ENCODE results near the gene FSTL4.

Gene FSTL4

DNA sequence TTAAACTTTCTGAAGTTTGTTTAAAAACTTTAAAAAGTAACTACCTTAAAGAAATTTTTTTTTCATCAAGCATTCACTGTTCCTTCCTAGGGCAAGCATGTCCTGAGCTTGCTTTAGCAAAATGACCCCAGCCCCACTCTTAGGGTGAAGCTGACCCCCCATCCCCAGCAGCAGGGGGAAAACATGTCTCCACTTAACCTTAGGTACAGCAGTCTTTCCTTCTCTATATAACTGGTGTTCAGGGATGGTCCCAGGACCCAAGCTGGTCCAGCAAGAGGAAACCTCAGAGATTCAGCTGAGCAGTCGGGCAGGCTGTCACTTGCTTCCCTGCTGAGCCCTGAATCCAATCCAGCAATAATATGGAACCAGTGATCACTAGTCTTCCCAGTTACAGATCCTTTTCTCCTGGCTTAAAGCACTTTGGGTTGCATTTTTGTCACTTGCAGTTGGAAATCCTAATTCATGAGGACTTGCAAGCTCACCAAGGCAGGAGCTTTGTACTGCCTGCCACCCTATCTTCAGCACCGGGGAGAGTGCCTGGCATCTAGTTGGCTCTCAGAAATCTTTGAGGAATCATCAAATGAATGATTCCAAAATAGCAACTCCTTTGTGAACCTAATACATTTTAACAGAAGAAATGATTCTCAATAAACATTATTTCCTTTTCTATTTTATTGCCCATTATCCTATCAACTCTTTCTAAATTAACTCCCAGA, 91.2 kb downstream of the FSTL4 start:
- no peak for DNase-seq (ENCODE audit: low spot score in 2 of 2)
- no peak overlapping the region for H3K27ac Mint-ChIP-seq
- no peaks in the 10 kb centered on the region for H3K9me3 Mint-ChIP-seq
- ATAC-seq = no peak
- no peaks in the 10 kb centered on the region for H3K4me1 Mint-ChIP-seq
- no peaks in the 10 kb centered on the region for H3K36me3 Mint-ChIP-seq
- H3K4me3 Mint-ChIP-seq = no peak overlapping the region

DNA sequence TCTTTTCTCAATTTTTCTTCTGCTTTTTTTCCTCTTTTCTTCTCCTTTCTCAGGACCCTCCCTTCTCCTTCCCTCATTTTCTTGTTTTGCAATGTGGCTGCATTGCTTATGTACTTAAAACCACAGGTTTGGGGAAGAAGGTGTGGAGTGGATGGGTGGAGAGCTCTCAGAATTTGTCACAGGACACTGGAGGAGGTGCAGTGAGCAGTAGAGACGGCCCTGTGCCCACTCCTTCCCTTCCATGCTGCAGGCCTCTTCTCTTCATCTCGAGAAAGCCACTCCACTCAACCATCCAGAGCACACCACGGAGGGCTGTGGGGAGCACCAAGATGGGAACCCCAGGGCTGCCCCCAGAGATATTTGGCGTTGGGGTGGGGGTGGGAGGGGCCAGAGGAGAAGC, 92.3 kb downstream of the FSTL4 start:
- Mint-ChIP-seq H3K4me1 (no peaks in the 10 kb centered on the region), H3K9me3 (no peaks in the 10 kb centered on the region), H3K36me3 (no peaks in the 10 kb centered on the region), H3K4me3 (no peak overlapping the region), H3K27ac (no peak overlapping the region)
- ATAC-seq (peak; percentile 21), DNase-seq (ENCODE audit: low spot score in 2 of 2) (no peak)

DNA sequence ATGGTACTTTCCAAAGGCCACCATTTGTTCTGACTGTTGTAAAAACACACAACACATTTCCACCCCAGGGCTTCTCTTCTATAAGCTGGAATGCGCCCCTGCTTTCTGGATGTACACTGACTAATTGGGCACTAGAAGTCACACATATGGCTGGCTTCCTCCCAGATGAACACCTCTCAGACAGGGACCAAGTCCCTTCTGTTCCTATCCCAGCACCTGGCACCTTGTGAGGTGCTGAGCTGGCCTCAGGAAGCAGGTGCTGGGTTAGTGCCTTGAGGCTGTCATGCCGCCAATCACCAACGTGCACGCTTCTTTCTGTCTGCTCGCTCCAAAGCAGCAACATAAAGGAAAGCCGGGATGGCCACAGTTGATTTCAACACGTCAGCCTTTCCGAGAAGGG, 93.2 kb downstream of the FSTL4 start:
- Mint-ChIP-seq H3K9me3 (no peaks in the 10 kb centered on the region), H3K27ac (no peak overlapping the region), H3K36me3 (no peaks in the 10 kb centered on the region), H3K4me3 (no peak overlapping the region), H3K4me1 (no peaks in the 10 kb centered on the region)
- ATAC-seq (no peak), DNase-seq (ENCODE audit: low spot score in 2 of 2) (no peak)

DNA sequence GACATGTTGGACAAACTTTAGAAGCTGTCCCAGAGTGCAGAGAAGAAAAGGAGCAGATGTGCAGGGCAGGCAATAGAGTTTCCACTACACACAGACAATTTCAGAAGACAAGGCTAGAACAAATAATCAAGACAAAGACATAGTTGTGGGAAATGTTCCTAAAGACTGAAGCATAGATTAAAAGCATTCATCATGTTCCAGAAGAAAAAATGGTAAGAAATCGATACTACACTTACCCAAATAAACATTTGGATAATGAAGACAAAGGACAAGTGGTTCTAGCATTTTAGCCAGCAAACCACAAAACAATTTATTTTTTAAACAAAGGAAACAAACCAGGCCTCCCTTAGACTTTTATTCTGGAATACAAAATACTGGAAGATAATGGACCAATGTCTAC, 97.9 kb downstream of the FSTL4 start:
- H3K36me3 Mint-ChIP-seq = no peaks in the 10 kb centered on the region
- H3K9me3 Mint-ChIP-seq = no peaks in the 10 kb centered on the region
- H3K27ac Mint-ChIP-seq = no peak overlapping the region
- ATAC-seq (no peak), DNase-seq (ENCODE audit: low spot score in 2 of 2) (no peak)
- peaks cover 3% of the 10 kb centered on the region for H3K4me1 Mint-ChIP-seq
- no peak overlapping the region for H3K4me3 Mint-ChIP-seq

DNA sequence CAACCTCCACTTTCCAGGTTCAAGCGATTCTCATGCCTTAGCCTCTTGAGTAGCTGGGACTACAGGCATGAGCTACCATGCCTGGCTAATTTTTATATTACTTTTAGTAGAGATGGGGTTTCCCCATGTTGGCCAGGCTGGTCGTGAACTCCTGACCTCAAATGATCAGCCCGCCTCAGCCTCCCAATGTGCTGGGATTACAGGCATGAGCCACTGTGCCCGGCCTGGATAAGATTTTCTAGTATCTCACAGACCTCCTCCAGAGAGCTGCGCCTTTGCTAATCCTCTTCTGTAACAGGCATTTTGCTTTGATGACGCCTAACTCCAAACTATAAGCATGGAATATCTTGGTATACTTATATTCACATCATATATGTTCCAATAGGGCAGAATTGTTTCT, 99.4 kb downstream of the FSTL4 start:
- no peak for DNase-seq (ENCODE audit: low spot score in 2 of 2)
- H3K4me3 Mint-ChIP-seq = no peak overlapping the region
- H3K4me1 Mint-ChIP-seq = peaks cover 9% of the 10 kb centered on the region
- H3K27ac Mint-ChIP-seq = no peak overlapping the region
- no peaks in the 10 kb centered on the region for H3K9me3 Mint-ChIP-seq
- H3K36me3 Mint-ChIP-seq = no peaks in the 10 kb centered on the region
- no peak for ATAC-seq

DNA sequence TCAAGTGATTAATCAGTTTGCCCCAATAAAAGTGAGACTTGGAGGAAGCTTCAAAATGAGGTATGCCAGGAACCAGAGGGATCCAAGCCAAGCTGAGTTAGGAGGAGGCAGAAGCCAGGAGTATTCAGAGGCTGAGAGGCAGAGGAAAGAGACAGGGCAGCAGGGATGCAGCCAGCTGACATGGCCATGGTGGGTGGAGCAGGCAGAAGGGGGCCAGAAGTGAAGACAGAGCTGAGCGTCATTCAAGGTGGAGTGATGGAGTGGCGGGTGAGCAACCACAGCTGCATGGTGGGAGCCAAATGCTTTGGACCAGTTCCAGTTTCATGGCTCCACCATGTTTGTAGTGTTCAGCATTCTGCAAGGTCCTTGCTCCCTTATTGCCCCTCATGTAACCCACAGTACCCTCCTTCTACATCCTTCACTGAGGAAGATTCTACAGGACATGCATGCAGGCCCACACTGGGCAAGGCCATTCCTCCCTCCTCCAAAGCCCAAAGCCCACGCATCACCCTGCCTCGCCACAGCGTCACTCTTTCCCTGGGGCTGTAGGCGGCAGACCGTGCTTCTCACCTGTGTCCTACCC, 100.6 kb downstream of the FSTL4 start:
- DNase-seq (ENCODE audit: low spot score in 2 of 2) (no peak), ATAC-seq (no peak)
- no peaks in the 10 kb centered on the region for H3K9me3 Mint-ChIP-seq
- no peak overlapping the region for H3K27ac Mint-ChIP-seq
- H3K36me3 Mint-ChIP-seq = no peaks in the 10 kb centered on the region
- H3K4me3 Mint-ChIP-seq = no peak overlapping the region
- H3K4me1 Mint-ChIP-seq = peaks cover 9% of the 10 kb centered on the region

DNA sequence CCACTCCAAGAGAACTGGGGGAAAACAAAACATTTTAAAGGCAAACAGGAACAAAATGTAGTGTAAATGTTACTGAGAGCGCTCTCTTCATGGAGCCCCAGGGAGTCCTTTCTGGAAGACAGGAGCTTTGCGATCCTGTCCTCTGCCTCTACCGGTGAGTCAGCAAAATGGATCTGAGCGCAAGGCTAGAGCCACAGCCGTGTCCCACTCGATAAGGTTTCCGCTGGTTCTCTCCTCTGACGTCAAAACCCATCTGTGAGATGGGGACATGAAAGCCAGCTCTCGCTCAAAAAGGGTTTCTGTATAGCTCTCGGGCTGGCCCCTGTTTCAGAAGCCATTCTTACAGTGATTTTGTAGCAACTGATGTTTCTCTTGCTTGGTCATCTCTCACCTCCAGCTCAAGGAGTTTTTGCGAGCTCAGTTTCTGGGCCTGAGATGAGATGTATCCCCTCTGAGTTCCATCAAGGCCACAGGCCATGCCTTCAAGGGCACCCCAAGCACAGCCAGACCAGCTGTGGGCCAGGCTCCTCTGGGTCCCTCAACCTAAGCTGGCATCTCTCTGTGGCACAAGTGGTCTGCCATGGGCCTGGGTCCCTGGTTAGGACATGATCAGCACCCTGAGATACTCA, 101.6 kb downstream of the FSTL4 start:
- DNase-seq (ENCODE audit: low spot score in 2 of 2) (no peak), ATAC-seq (no peak)
- Mint-ChIP-seq H3K4me3 (no peak overlapping the region), H3K9me3 (no peaks in the 10 kb centered on the region), H3K36me3 (no peaks in the 10 kb centered on the region), H3K4me1 (peaks cover 9% of the 10 kb centered on the region), H3K27ac (no peak overlapping the region)

DNA sequence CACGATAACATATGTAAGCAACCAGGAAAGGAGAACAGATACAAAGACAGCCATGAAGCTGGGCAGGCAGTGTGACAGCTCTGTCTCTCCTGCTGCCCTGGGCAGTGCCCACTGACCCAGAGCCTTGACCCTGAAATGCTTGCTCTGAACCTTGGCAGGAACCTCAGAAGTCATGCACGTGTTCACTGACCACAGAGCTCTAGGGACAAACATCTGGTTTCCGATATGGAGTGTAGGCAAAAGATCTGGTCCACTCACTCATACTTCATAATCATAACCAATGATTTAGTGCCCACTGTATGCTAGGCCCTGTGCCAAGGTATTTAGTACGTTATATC, 102.6 kb downstream of the FSTL4 start:
- no peak for DNase-seq (ENCODE audit: low spot score in 2 of 2)
- Mint-ChIP-seq H3K36me3 (no peaks in the 10 kb centered on the region), H3K4me3 (no peak overlapping the region), H3K9me3 (no peaks in the 10 kb centered on the region), H3K27ac (no peak overlapping the region), H3K4me1 (peaks cover 9% of the 10 kb centered on the region)
- ATAC-seq = no peak

DNA sequence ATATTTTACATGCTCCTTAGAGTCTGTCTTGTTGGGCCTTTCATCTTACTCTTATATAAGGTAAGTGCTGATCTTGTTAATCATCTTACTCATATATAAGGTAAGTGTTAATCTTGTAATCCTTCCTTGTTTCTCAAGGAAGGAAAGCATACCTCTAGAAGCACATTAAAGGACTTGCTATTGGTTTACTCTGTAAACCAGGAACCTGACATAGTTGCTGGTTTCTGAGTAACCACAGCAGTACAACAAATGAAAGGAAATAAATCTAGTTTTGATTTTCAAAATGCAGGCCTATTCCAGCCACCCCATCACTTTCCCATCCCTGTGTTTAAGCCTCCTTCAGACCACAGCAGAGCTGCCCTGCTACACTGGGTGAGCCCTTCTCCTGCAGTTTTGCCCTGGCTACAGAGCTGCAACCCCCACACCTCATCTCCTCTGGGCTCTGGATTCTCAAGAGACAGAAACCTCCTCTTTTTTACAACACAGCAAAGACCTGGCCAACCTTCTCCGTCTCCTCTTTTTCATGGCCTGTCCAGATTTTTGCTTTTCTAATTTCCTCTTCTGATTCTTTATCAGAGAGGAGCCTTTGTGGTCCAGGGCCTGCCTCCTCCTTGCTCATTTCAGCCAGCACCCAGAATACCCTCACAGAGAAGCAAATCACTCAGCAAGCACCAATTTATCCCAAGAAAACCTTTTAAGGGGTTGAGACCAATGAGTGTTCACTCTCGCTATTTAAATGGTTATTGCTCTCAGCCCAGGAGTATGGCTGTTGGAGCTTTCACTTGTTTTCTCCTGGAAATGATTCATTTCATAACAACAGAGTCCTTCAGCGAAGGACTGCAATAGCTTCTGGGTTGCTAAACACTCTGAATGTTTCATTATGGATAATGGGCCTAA, 103.2 kb downstream of the FSTL4 start:
- H3K36me3 Mint-ChIP-seq = no peaks in the 10 kb centered on the region
- H3K9me3 Mint-ChIP-seq = no peaks in the 10 kb centered on the region
- DNase-seq (ENCODE audit: low spot score in 2 of 2) (no peak), ATAC-seq (peak; percentile 42)
- H3K27ac Mint-ChIP-seq = peak overlapping the region; percentile 23
- peaks cover 9% of the 10 kb centered on the region for H3K4me1 Mint-ChIP-seq
- no peak overlapping the region for H3K4me3 Mint-ChIP-seq

DNA sequence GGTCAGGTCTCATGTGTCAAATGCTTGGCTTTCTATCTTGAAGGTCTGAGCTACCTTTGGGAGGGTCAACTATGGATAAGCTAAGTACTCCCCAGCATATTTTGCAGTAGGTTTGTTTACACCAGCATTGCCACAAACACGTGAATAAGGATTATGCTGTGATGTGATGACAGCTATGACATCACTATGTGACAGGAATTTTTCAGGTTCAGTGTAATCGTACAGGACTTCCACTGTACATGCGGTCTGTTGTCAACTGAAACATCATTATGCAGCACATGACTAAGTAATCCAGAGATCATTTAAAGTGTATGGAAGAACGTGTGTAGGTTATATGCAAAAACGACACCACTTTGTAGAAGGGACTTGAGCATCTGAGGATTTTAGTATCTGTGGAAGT, 104.0 kb downstream of the FSTL4 start:
- ATAC-seq = no peak
- H3K27ac Mint-ChIP-seq = no peak overlapping the region
- H3K4me3 Mint-ChIP-seq = no peak overlapping the region
- no peaks in the 10 kb centered on the region for H3K36me3 Mint-ChIP-seq
- DNase-seq (ENCODE audit: low spot score in 2 of 2) = no peak
- H3K9me3 Mint-ChIP-seq = no peaks in the 10 kb centered on the region
- H3K4me1 Mint-ChIP-seq = peaks cover 9% of the 10 kb centered on the region

DNA sequence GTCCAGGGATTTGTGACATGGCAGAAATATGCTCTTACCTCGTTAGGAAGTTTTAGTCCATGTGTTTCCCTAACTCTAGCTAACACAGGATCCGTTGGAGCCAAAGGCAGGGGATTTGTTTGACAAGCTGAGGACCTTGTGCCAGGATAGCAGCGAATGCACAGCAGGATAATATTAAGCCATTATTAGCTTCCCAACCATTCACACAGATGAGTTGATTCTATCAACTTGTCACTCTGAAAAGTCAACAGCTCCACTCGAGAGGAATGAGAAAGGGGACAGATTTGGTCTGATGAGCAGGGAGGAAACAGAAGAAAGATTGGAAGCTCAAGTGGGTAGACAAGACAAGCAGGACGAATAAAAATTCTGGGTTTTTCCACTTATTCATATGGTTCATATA, 106.2 kb downstream of the FSTL4 start:
- H3K27ac Mint-ChIP-seq = no peak overlapping the region
- no peak overlapping the region for H3K4me3 Mint-ChIP-seq
- ATAC-seq = no peak
- H3K36me3 Mint-ChIP-seq = no peaks in the 10 kb centered on the region
- DNase-seq (ENCODE audit: low spot score in 2 of 2) = no peak
- no peaks in the 10 kb centered on the region for H3K9me3 Mint-ChIP-seq
- peaks cover 9% of the 10 kb centered on the region for H3K4me1 Mint-ChIP-seq

DNA sequence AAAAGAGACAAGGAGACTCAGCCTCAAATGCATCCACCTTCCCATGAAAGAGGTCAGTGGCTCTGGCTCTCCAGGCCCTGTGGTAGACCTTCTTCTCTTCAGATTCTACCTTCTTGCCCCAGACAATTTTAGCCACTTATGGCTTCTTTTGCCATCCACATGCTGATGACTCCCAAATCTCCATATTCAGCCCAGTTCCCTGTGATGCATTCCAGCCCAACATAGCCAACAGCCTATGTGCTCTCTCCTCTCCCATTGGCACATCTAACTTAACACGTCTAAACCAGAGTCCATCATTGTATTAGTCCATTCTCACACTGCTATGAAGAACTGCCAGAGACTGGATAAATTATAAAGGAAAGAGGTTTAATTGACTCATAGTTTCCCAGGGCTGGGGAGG, 108.8 kb downstream of the FSTL4 start:
- no peak for ATAC-seq
- Mint-ChIP-seq H3K27ac (no peak overlapping the region), H3K4me3 (no peak overlapping the region), H3K36me3 (no peaks in the 10 kb centered on the region), H3K9me3 (no peaks in the 10 kb centered on the region), H3K4me1 (no peaks in the 10 kb centered on the region)
- DNase-seq (ENCODE audit: low spot score in 2 of 2) = no peak

DNA sequence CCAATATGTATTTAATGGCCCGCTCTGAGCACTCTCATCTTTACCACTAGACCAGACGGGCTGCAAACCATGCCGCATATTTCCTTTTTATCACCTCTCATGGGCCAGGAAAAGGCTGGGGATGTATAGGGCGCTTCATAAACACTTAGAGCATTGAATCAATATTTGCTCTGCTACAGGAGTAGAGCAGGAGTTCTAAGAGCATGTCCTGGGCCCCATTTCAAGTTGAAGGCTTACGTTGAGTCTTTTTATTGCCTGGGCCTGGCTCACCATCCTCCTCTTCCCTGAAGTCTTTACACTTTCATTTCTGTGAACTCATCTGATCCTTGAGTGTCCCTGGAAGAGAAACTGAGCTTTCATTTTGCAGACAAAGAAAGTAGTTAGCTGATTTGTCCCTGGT, 112.4 kb downstream of the FSTL4 start:
- ATAC-seq = no peak
- Mint-ChIP-seq H3K4me3 (no peak overlapping the region), H3K9me3 (no peaks in the 10 kb centered on the region), H3K27ac (no peak overlapping the region), H3K36me3 (no peaks in the 10 kb centered on the region), H3K4me1 (no peaks in the 10 kb centered on the region)
- no peak for DNase-seq (ENCODE audit: low spot score in 2 of 2)

DNA sequence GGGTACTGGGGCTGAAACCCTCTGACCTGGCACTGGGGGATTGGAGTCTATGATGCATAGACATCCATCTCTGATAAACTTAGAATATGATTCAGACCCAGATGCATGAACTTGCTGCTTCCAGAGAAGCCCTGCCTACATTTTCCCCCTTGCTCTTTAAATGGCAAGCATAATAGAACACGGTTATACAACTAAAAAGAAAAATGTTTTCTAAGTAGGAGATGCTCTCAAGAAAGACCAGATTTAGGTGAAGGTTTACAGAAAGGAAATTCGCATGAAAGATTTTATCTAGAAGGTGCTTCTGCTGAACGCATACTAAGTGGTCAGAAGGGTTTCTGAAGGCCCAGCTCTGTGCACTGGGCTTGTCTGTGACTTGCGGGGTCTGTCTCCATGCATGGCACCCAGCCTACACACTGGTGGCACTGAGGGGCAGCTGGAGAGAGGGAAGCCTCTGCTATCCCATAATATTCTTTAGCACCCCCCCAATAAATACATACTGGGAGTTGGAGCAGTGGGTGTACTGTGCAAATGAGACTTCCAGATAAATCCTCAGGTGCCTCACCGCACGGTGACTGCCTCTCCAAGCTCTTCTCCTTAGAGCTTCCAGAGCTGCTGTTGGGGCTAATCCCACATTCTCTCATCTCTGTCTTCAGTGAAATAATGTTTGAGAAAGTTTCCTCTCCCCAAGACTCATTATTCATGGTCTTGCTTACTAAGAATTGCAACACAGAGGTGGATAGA, 114.6 kb downstream of the FSTL4 start:
- H3K27ac Mint-ChIP-seq = no peak overlapping the region
- H3K9me3 Mint-ChIP-seq = no peaks in the 10 kb centered on the region
- no peak for ATAC-seq
- H3K4me3 Mint-ChIP-seq = no peak overlapping the region
- no peaks in the 10 kb centered on the region for H3K36me3 Mint-ChIP-seq
- DNase-seq (ENCODE audit: low spot score in 2 of 2) = no peak
- no peaks in the 10 kb centered on the region for H3K4me1 Mint-ChIP-seq

DNA sequence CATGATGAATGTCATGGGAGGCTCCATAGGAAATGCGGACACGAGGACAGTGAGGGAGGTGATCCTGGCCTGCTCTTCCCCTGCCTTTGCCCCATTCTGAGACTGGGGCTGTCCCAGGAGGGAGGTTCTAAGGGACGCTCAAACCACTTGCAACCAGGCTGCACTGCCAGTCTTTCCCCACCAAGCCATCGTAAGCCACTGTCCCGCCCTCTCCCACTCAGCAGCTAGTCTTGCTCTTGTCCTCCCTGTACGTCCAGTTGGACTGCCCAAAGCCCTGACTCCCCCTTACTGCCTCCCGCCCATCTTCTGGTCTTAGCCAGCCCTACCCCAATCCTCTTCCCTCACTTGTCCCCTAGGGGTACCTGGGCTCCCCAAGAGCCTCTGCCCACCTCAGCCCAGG, 115.7 kb downstream of the FSTL4 start:
- no peaks in the 10 kb centered on the region for H3K4me1 Mint-ChIP-seq
- DNase-seq (ENCODE audit: low spot score in 2 of 2) = no peak
- no peak overlapping the region for H3K27ac Mint-ChIP-seq
- H3K4me3 Mint-ChIP-seq = no peak overlapping the region
- no peaks in the 10 kb centered on the region for H3K36me3 Mint-ChIP-seq
- H3K9me3 Mint-ChIP-seq = no peaks in the 10 kb centered on the region
- ATAC-seq = peak; percentile 19

All from stimulated activated effector memory CD8-positive, alpha-beta T cell treated with anti-CD3 and anti-CD28 coated beads, Interleukin-12 subunit alpha, Interleukin-12 subunit beta, amount 100 ng/mL, for 72 hours (primary cell).